ENCODE measurements around the gene HEXIM2.

HEXIM2 gene

DNA sequence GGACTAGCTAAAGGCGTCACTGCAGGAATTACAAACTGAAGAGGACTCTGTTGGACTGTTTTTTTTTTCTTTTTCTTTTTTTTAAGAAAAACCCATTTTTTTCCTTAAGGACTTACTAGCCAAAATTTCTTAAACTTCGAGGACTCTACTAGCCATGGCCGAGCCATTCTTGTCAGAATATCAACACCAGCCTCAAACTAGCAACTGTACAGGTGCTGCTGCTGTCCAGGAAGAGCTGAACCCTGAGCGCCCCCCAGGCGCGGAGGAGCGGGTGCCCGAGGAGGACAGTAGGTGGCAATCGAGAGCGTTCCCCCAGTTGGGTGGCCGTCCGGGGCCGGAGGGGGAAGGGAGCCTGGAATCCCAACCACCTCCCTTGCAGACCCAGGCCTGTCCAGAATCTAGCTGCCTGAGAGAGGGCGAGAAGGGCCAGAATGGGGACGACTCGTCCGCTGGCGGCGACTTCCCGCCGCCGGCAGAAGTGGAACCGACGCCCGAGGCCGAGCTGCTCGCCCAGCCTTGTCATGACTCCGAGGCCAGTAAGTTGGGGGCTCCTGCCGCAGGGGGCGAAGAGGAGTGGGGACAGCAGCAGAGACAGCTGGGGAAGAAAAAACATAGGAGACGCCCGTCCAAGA is 12.5 kb upstream of the HEXIM2 start:
- Mint-ChIP-seq H3K27ac (peak overlapping the region; percentile 100), H3K9me3 (no peaks in the 10 kb centered on the region), H3K36me3 (ENCODE audit: low read depth) (no peaks in the 10 kb centered on the region), H3K4me1 (peaks cover 40% of the 10 kb centered on the region), H3K4me3 (peak overlapping the region; percentile 100), H3K27me3 (ENCODE audit: low read depth, poor library complexity) (peaks cover 9% of the 10 kb centered on the region)
- peak; percentile 84 for DNase-seq
- TF ChIP-seq, protein P1, sequence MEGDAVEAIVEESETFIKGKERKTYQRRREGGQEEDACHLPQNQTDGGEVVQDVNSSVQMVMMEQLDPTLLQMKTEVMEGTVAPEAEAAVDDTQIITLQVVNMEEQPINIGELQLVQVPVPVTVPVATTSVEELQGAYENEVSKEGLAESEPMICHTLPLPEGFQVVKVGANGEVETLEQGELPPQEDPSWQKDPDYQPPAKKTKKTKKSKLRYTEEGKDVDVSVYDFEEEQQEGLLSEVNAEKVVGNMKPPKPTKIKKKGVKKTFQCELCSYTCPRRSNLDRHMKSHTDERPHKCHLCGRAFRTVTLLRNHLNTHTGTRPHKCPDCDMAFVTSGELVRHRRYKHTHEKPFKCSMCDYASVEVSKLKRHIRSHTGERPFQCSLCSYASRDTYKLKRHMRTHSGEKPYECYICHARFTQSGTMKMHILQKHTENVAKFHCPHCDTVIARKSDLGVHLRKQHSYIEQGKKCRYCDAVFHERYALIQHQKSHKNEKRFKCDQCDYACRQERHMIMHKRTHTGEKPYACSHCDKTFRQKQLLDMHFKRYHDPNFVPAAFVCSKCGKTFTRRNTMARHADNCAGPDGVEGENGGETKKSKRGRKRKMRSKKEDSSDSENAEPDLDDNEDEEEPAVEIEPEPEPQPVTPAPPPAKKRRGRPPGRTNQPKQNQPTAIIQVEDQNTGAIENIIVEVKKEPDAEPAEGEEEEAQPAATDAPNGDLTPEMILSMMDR (IDR thresholded peaks at IDR 0.05): peak; percentile 60

DNA sequence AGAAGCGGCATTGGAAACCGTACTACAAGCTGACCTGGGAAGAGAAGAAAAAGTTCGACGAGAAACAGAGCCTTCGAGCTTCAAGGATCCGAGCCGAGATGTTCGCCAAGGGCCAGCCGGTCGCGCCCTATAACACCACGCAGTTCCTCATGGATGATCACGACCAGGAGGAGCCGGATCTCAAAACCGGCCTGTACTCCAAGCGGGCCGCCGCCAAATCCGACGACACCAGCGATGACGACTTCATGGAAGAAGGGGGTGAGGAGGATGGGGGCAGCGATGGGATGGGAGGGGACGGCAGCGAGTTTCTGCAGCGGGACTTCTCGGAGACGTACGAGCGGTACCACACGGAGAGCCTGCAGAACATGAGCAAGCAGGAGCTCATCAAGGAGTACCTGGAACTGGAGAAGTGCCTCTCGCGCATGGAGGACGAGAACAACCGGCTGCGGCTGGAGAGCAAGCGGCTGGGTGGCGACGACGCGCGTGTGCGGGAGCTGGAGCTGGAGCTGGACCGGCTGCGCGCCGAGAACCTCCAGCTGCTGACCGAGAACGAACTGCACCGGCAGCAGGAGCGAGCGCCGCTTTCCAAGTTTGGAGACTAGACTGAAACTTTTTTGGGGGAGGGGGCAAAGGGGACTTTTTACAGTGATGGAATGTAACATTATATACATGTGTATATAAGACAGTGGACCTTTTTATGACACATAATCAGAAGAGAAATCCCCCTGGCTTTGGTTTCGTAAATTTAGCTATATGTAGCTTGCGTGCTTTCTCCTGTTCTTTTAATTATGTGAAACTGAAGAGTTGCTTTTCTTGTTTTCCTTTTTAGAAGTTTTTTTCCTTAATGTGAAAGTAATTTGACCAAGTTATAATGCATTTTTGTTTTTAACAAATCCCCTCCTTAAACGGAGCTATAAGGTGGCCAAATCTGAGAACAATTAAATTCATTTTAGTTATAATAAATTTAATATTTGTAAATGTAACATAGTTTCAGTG is 11.7 kb upstream of the HEXIM2 start:
- peak overlapping the region; percentile 100 for H3K27ac Mint-ChIP-seq
- H3K4me1 Mint-ChIP-seq: peaks cover 38% of the 10 kb centered on the region
- H3K36me3 Mint-ChIP-seq (ENCODE audit: low read depth): no peaks in the 10 kb centered on the region
- DNase-seq: peak; percentile 58
- H3K4me3 Mint-ChIP-seq: peak overlapping the region; percentile 100
- peaks cover 9% of the 10 kb centered on the region for H3K27me3 Mint-ChIP-seq (ENCODE audit: low read depth, poor library complexity)
- TF ChIP-seq, protein P1 (IDR thresholded peaks at IDR 0.05): no peak
- no peaks in the 10 kb centered on the region for H3K9me3 Mint-ChIP-seq

GRCh38 chr17:45150911-45151809 is 10.5 kb upstream of the HEXIM2 start:
- DNase-seq: no peak
- H3K4me1 Mint-ChIP-seq: peaks cover 39% of the 10 kb centered on the region
- TF ChIP-seq, protein P1 (IDR thresholded peaks at IDR 0.05): no peak
- no peaks in the 10 kb centered on the region for H3K9me3 Mint-ChIP-seq
- H3K27ac Mint-ChIP-seq: peak overlapping the region; percentile 41
- peak overlapping the region; percentile 100 for H3K4me3 Mint-ChIP-seq
- H3K27me3 Mint-ChIP-seq (ENCODE audit: low read depth, poor library complexity): peaks cover 12% of the 10 kb centered on the region
- H3K36me3 Mint-ChIP-seq (ENCODE audit: low read depth): peaks cover 8% of the 10 kb centered on the region

DNA sequence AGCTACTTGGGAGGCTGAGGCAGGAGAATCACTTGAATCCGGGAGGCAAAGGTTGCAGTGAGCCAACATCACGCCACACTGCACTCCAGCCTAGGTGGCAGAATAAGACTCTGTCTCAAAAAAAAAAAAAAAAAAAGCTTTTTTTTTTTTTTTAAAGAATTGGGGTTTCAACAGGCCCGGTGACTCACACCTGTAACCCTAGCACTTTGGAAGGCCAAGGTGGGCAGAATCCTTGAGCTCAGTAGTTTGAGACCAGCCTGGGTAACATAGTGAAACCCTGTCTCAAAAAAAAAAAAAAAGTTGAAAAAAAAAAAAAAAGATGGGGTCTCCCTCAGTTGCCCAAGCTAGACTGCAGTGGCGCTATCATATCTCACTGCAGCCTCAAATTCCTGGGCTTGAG is 6.6 kb upstream of the HEXIM2 start:
- H3K4me1 Mint-ChIP-seq: peaks cover 49% of the 10 kb centered on the region
- peaks cover 2% of the 10 kb centered on the region for H3K27me3 Mint-ChIP-seq (ENCODE audit: low read depth, poor library complexity)
- peak overlapping the region; percentile 50 for H3K27ac Mint-ChIP-seq
- H3K4me3 Mint-ChIP-seq: no peak overlapping the region
- no peaks in the 10 kb centered on the region for H3K9me3 Mint-ChIP-seq
- TF ChIP-seq, protein P1 (IDR thresholded peaks at IDR 0.05): no peak
- peaks cover 23% of the 10 kb centered on the region for H3K36me3 Mint-ChIP-seq (ENCODE audit: low read depth)
- DNase-seq: no peak

DNA sequence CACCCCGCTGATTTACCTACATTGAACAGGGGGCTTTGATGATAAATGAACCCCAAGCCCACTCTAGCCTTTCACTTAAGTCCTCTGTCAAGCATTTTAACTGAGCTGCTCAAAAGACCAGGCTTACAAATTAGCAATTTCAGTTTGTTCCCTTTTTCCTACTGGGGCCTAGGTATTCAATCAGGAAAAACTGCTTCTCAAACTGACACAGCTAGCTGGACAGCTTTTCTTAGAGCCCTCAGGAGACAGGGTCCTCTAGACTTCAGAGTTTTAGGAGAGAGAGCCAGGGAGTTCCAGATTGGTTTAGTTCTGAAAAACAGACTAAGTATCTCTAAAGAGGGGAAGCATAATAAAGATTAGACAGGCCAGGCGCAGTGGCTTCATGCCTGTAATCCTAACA is 6.2 kb upstream of the HEXIM2 start:
- Mint-ChIP-seq H3K27me3 (ENCODE audit: low read depth, poor library complexity) (peaks cover 2% of the 10 kb centered on the region), H3K9me3 (no peaks in the 10 kb centered on the region), H3K4me3 (no peak overlapping the region), H3K4me1 (peaks cover 51% of the 10 kb centered on the region), H3K36me3 (ENCODE audit: low read depth) (peaks cover 23% of the 10 kb centered on the region), H3K27ac (peak overlapping the region; percentile 50)
- DNase-seq: no peak
- TF ChIP-seq, protein P1 (IDR thresholded peaks at IDR 0.05): no peak
